H1 (cell line): ENCODE measurements around the gene FLRT2. TPM values are rescaled to one million over a fixed set of nuclear protein-coding genes. Genes with fewer than 3 reads are reported as not detected.

Experiments
- CTCF ChIA-PET: fragments of 300-600 bp; sonication (Branson Sonifier 250); formaldehyde crosslinking; loops from one replicate; lab custom pipeline; 2021; ENCODE audit not compliant: partially characterized antibody; lab: Charles Lee
- POLR2A ChIA-PET: fragments of 300-600 bp; sonication (Branson Sonifier 250); formaldehyde crosslinking; loops from one replicate; lab custom pipeline; 2021; ENCODE audit warnings: inconsistent platforms; ENCODE audit not compliant: partially characterized antibody; lab: Charles Lee
- DNase-seq, 2 experiments: peaks; one replicate each; pipeline versions ENCODE4 v3.0.0 to v3.0.0-alpha.2; 2010 to 2022; ENCODE audit warnings: low spot score in 2 of 2, low read depth in 1 of 2, mixed read lengths in 1 of 2
- FAIRE-seq: peaks from 2 replicates; lab custom pipeline; 2011; peaks lifted over from hg19 to GRCh38; lab: Jason Lieb, UNC
- H2AFZ ChIP-seq: 2 replicates; pipeline ENCODE4 v1.8.1; 2012; ENCODE audit warnings: low read length, inconsistent platforms
- H2AK5ac ChIP-seq: 2 replicates; pipeline ENCODE4 v1.6.1; 2013; ENCODE audit warnings: low read depth, low read length
- H2BK120ac ChIP-seq: replicated peaks from 2 replicates; pipeline ENCODE3; 2013; ENCODE audit warnings: low read depth, low read length, inconsistent platforms
- H2BK12ac ChIP-seq: 2 replicates; pipeline ENCODE4 v1.6.1; 2013; ENCODE audit warnings: low read depth, low read length
- H2BK15ac ChIP-seq: 2 replicates; pipeline ENCODE4 v1.6.1; 2013; ENCODE audit warnings: low read length
- H2BK20ac ChIP-seq: 2 replicates; pipeline ENCODE4 v1.6.1; 2013; ENCODE audit warnings: low read length
- H2BK5ac ChIP-seq: 2 replicates; pipeline ENCODE4 v1.6.1; 2013; ENCODE audit warnings: low read depth, low read length
- H3K14ac ChIP-seq: 2 replicates; pipeline ENCODE4 v1.6.1; 2013; ENCODE audit warnings: inconsistent platforms; ENCODE audit not compliant: insufficient read length
- H3K18ac ChIP-seq: 2 replicates; pipeline ENCODE4 v1.6.1; 2013; ENCODE audit warnings: low read length; ENCODE audit errors: extremely low read depth
- H3K23ac ChIP-seq: 2 replicates; pipeline ENCODE4 v1.6.1; 2013; ENCODE audit warnings: inconsistent platforms; ENCODE audit not compliant: insufficient read length
- H3K23me2 ChIP-seq: 2 replicates; pipeline ENCODE4 v1.6.1; 2013; ENCODE audit warnings: low read depth, low read length
- H3K27ac ChIP-seq: 2 replicates; pipeline ENCODE4 v1.6.1; 2011; ENCODE audit warnings: low read depth, low read length, inconsistent platforms
- H3K27me3 ChIP-seq, 4 experiments: replicated peaks in 1 of 4; 1 replicate in 1 of 4; 2 replicates in 3 of 4; pipeline versions ENCODE4 v1.6.1 to v1.8.1; 2011 to 2013; ENCODE audit warnings: low read length in 3 of 4, mild to moderate bottlenecking in 3 of 4, inconsistent platforms in 2 of 4, mixed read lengths in 2 of 4, moderate library complexity in 1 of 4; ENCODE audit not compliant: control insufficient read depth in 3 of 4, insufficient read depth in 3 of 4; ENCODE audit errors: extremely low read depth in 1 of 4
- H3K36me3 ChIP-seq, 4 experiments: 2 replicates each; pipeline versions ENCODE4 v1.6.1 to v1.8.1; 2011 to 2013; ENCODE audit warnings: mild to moderate bottlenecking in 4 of 4, low read length in 3 of 4, moderate library complexity in 2 of 4, control low read depth in 1 of 4, inconsistent platforms in 1 of 4; ENCODE audit not compliant: insufficient read depth in 4 of 4, control insufficient read depth in 2 of 4
- H3K4ac ChIP-seq: replicated peaks from 2 replicates; pipeline ENCODE3; 2013; ENCODE audit warnings: low read length, low read depth, mixed read lengths, inconsistent platforms; ENCODE audit not compliant: insufficient read length
- H3K4me1 ChIP-seq, 4 experiments: replicated peaks in 1 of 4; 1 replicate in 1 of 4; 2 replicates in 3 of 4; pipeline versions ENCODE4 v1.6.1 to v1.8.1; 2011 to 2013; ENCODE audit warnings: low read length in 3 of 4, inconsistent platforms in 2 of 4, mixed read lengths in 1 of 4; ENCODE audit not compliant: insufficient read depth in 4 of 4, control insufficient read depth in 3 of 4
- H3K4me2 ChIP-seq, 2 experiments: 2 replicates each; pipeline versions ENCODE4 v1.6.1 to v1.8.1; 2011 to 2013; ENCODE audit warnings: low read depth in 2 of 2, low read length in 2 of 2, control low read depth in 1 of 2, inconsistent platforms in 1 of 2, mild to moderate bottlenecking in 1 of 2; ENCODE audit not compliant: insufficient read depth in 1 of 2
- H3K4me3 ChIP-seq, 4 experiments: fragments of 200-600, 300-600 bp in 1 of 4; sonication (generic), shearing (Covaris generic), sonication (Bioruptor Twin) in 1 of 4; 2 replicates each; pipeline versions ENCODE4 v1.5.1 to v1.8.1; 2011 to 2016; ENCODE audit warnings: low read length in 4 of 4, low read depth in 3 of 4, control low read depth in 2 of 4, inconsistent platforms in 2 of 4, mild to moderate bottlenecking in 2 of 4, mixed read lengths in 1 of 4, moderate library complexity in 1 of 4; ENCODE audit not compliant: insufficient read depth in 2 of 4; ENCODE audit errors: extremely low read depth in 1 of 4
- H3K56ac ChIP-seq: replicated peaks from 2 replicates; pipeline ENCODE3; 2013; ENCODE audit warnings: low read depth, mild to moderate bottlenecking, mixed read lengths, low read length, inconsistent platforms; ENCODE audit not compliant: insufficient read length
- H3K79me1 ChIP-seq: 2 replicates; pipeline ENCODE4 v1.6.1; 2013; ENCODE audit warnings: low read depth, low read length, control low read depth
- H3K79me2 ChIP-seq, 2 experiments: 2 replicates each; pipeline versions ENCODE4 v1.6.1 to v1.8.1; 2012 to 2013; ENCODE audit warnings: low read length in 2 of 2, mild to moderate bottlenecking in 2 of 2, inconsistent platforms in 1 of 2; ENCODE audit not compliant: insufficient read depth in 2 of 2, control insufficient read depth in 1 of 2
- H3K9ac ChIP-seq, 4 experiments: replicated peaks in 1 of 4; 1 replicate in 1 of 4; 2 replicates in 3 of 4; pipeline versions ENCODE4 v1.6.1 to v1.8.1; 2011 to 2013; ENCODE audit warnings: low read depth in 3 of 4, low read length in 3 of 4, control low read depth in 2 of 4, mild to moderate bottlenecking in 2 of 4, moderate library complexity in 2 of 4, inconsistent platforms in 1 of 4; ENCODE audit errors: extremely low read depth in 1 of 4
- H3K9me3 ChIP-seq, 2 experiments: 2 replicates each; pipeline versions ENCODE4 v1.6.1 to v1.8.1; 2012 to 2013; ENCODE audit warnings: mild to moderate bottlenecking in 2 of 2, moderate library complexity in 2 of 2, control low read depth in 1 of 2, inconsistent platforms in 1 of 2, low read depth in 1 of 2, low read length in 1 of 2, mixed read lengths in 1 of 2; ENCODE audit not compliant: insufficient read depth in 2 of 2
- H4K20me1 ChIP-seq, 2 experiments: replicated peaks in 1 of 2; 2 replicates each; pipeline versions ENCODE3 to v1.8.1; 2011 to 2013; ENCODE audit warnings: inconsistent platforms in 2 of 2, low read length in 2 of 2, mild to moderate bottlenecking in 1 of 2; ENCODE audit not compliant: insufficient read depth in 2 of 2, control insufficient read depth in 1 of 2
- H4K5ac ChIP-seq: 2 replicates; pipeline ENCODE4 v1.6.1; 2013; ENCODE audit warnings: low read length, low read depth, mixed read lengths, inconsistent platforms; ENCODE audit not compliant: insufficient read length
- H4K8ac ChIP-seq: 2 replicates; pipeline ENCODE4 v1.8.0; 2013; ENCODE audit warnings: mild to moderate bottlenecking, moderate library complexity, low read length, inconsistent platforms; ENCODE audit not compliant: insufficient read depth; ENCODE audit errors: extremely low read depth
- H4K91ac ChIP-seq: replicated peaks from 2 replicates; pipeline ENCODE3; 2013; ENCODE audit warnings: low read length, mixed read lengths, inconsistent platforms; ENCODE audit not compliant: insufficient read length
- CREB1 ChIP-seq: IDR thresholded peaks from 2 replicates; pipeline ENCODE4 v1.6.1; 2012; ENCODE audit warnings: inconsistent platforms
- KDM4A ChIP-seq: IDR thresholded peaks from one replicate; pipeline ENCODE4 v1.7.1; 2012; ENCODE audit warnings: low read depth, mild to moderate bottlenecking, moderate library complexity, low read length, inconsistent platforms; ENCODE audit not compliant: severe bottlenecking
- RFX5 ChIP-seq: IDR thresholded peaks from 2 replicates; pipeline ENCODE4 v1.6.1; 2011; ENCODE audit warnings: low read depth, low read length, improper control_type of control experiment, borderline replicate concordance
- SP2 ChIP-seq: IDR thresholded peaks from 2 replicates; pipeline ENCODE4 v1.6.1; 2012; ENCODE audit warnings: mild to moderate bottlenecking, low read length, inconsistent platforms
- TCF12 ChIP-seq: IDR thresholded peaks from 2 replicates; pipeline ENCODE4 v1.6.1; 2011; ENCODE audit warnings: low read depth, mild to moderate bottlenecking, low read length
- WGBS, 2 experiments: shearing (Covaris generic) in 1 of 2; methylation state at CpG; one replicate each; pipeline versions ENCODE4 v1.1.6 to v1.1.7; 2013 to 2015; ENCODE audit warnings: low lambda C conversion rate in 2 of 2, mixed read lengths in 2 of 2, inconsistent platforms in 1 of 2, low coverage in 1 of 2, missing lambda C conversion rate in 1 of 2; ENCODE audit not compliant: insufficient replicate concordance in 2 of 2, insufficient coverage in 1 of 2, insufficient read length in 1 of 2; ENCODE audit errors: extremely low coverage in 1 of 2, missing lambda C conversion rate in 1 of 2; 5-methylcytosine and 5-hydroxymethylcytosine counted together
- polyA plus RNA-seq, 7 experiments: library from polyadenylated mRNA; depleted of rRNA in 3 of 7; stranded (reverse) in 5 of 7; unstranded in 2 of 7; fragments of >200 nt in 5 of 7; fragments of 200-250 nt in 2 of 7; gene quantifications; 1 replicate in 5 of 7; 2 replicates in 1 of 7; 4 replicates in 1 of 7; pipeline versions ENCODE4 v1.2.1 to v1.2.3, GENCODE V29; 2011 to 2013; ENCODE audit warnings: missing spikeins in 2 of 7, mixed read lengths in 2 of 7
- total RNA-seq: library from RNA; stranded (reverse); fragmentation: NEBNext Ultra II Directional; extraction: Animal tissue kit (Norgen Biotek cat#: 25700); gene quantifications from 2 replicates; pipeline ENCODE4 v1.2.1, GENCODE V29; 2021

FLRT2 gene
- total and polyA plus RNA-seq, 2 of the 8 experiments (the other 6 are each of a cell fraction or from before 2014, with no cell fraction given): 2.4 to 6.9 TPM

DNA sequence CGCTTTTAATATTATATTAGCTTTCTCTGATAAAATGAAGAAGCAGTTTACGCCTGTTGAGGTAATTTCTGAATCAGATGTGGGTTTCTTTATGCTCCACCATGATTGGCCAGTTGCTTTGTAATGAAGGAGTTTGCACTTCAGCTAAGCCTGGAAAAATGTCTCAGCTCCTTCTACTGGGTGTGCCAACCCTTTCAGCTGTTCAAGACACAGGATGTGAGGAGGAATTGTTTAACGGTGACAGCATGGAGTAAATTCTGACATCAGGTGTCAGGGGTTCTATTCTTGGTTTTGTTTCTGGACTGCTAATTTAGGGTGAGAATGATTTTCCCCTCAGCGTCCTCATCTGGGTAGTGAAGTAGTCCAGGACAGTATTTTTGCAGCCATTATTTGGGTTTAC is 43.5 kb downstream of the FLRT2 start:
- Histone ChIP-seq H3K4me3 (no peak overlapping the region), H3K56ac (no peak overlapping the region), H4K91ac (no peak overlapping the region), H3K79me2 (no peaks in the 10 kb centered on the region), H3K36me3 (no peaks in the 10 kb centered on the region), H3K18ac (no peak overlapping the region), H2AK5ac (no peak overlapping the region), H3K14ac (no peak overlapping the region), H2BK12ac (no peak overlapping the region), H4K20me1 (no peaks in the 10 kb centered on the region), H4K8ac (no peak overlapping the region), H3K23me2 (no peaks in the 10 kb centered on the region; the same call in 1 of the 2 replicates), H2AFZ (no peak overlapping the region), H3K4ac (no peak overlapping the region), H2BK120ac (no peak overlapping the region), H4K5ac (no peak overlapping the region), H2BK5ac (no peak overlapping the region), H3K9me3 (no peaks in the 10 kb centered on the region), H2BK20ac (no peak overlapping the region), H3K4me2 (no peak overlapping the region), H3K9ac (no peak overlapping the region), H3K23ac (no peak overlapping the region), H3K27ac (no peak overlapping the region), H3K27me3 (peaks cover 0 to 1% (median 0%) of the 10 kb centered on the region in 4 experiments; a peak in 1 of 7 replicates), H2BK15ac (no peak overlapping the region), H3K4me1 (peaks cover 3 to 20% (median 10%) of the 10 kb centered on the region in 4 experiments; a peak in 5 of 7 replicates), H3K79me1 (no peaks in the 10 kb centered on the region)
- ChIA-PET CTCF (no interaction called here), POLR2A (no interaction called here)
- FAIRE-seq (no peak), DNase-seq (no peak)
- TF ChIP-seq RFX5: no peak
- TF ChIP-seq SP2: no peak
- no peak for TF ChIP-seq KDM4A
- TF ChIP-seq TCF12: no peak
- no peak for TF ChIP-seq CREB1
- 98% methylated on average over 4 of the region's 4 CpGs; no CpG with 5 or more reads in 1 of the 2 experiments for WGBS, 2 experiments
